ENCODE measurements around the gene SPRR2B. TPM values are rescaled to one million over a fixed set of nuclear protein-coding genes. Genes with fewer than 3 reads are reported as not detected.

The SPRR2B gene
- total and polyA plus RNA-seq, 10 of the 15 experiments (the other 5 are each of a cell fraction or from before 2014, with no cell fraction given) = not detected

DNA sequence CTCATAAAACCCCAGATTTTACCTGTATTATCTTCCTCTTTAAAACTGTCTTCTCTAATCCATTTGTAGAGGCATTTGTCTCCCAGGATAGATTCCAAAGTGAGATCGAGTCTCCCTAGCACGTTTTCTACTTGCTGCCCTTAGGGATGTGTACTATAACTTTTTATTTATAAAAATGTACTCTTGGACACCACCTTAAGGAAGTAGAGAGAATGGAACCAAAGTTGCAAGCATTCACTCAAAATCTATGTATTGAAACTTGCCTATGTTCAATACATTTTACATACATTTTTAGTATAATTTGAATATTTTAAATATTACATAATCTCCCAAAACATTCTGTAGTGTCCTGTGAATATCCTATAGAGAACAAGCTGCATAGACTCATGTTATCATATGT, 13.3 kb downstream of the SPRR2B start:
- RAD21 ChIA-PET (ENCODE audit: unreplicated experiment) = no interaction called here
- Histone ChIP-seq H3K36me3 (ENCODE audit: control insufficient read depth in 2 of 2, insufficient read depth in 2 of 2, low read length in 1 of 2) (no peaks in the 10 kb centered on the region), H3K79me2 (ENCODE audit: control insufficient read depth, insufficient read depth, low read length) (no peaks in the 10 kb centered on the region), H3K9me3 (replicated peaks; ENCODE audit: control insufficient read depth, insufficient read depth, low read length) (no peaks in the 10 kb centered on the region), H3K9ac (ENCODE audit: control insufficient read depth, insufficient read depth, low read length) (no peak overlapping the region), H3K4me3 (no peak overlapping the region), H4K20me1 (ENCODE audit: control insufficient read depth, insufficient read depth) (no peaks in the 10 kb centered on the region), H3K27ac (ENCODE audit: control insufficient read depth, insufficient read depth) (no peak overlapping the region), H3K4me2 (ENCODE audit: control insufficient read depth, insufficient read depth) (no peak overlapping the region), H3K4me1 (ENCODE audit: control insufficient read depth, insufficient read depth, low read length) (no peaks in the 10 kb centered on the region; the same call in 1 of the 2 replicates), H3K27me3 (replicated peaks in 1 of 2; ENCODE audit: control insufficient read depth in 2 of 2, insufficient read depth in 2 of 2, low read length in 1 of 2) (no peaks in the 10 kb centered on the region), H2AFZ (ENCODE audit: control insufficient read depth, low read depth, low read length) (no peak overlapping the region)
- ATAC-seq (no peak), DNase-seq (ENCODE audit: low read depth, low spot score) (no peak), FAIRE-seq (no peak)
- in situ Hi-C loops (cut with MboI) (no loop called here), intact Hi-C loops (cut with micrococcal nuclease; ENCODE audit: unreplicated experiment) (no loop called here)
- POLR2A ChIA-PET = no interaction called here
- no TSS peak for BruUV-seq (replicated peaks)
- no peak for TF ChIP-seq RCOR1 (conservative IDR thresholded peaks at IDR 0.05; ENCODE audit: low read depth, low read length)
- TF ChIP-seq CHD4 (IDR thresholded peaks at IDR 0.05) = no peak
- TF ChIP-seq TBL1XR1 (IDR thresholded peaks at IDR 0.05; ENCODE audit: low read depth, low read length) = no peak
- no peak for TF ChIP-seq ZNF217 (IDR thresholded peaks at IDR 0.05)
- no peak for TF ChIP-seq STAT1 (conservative IDR thresholded peaks at IDR 0.05)
- no peak for TF ChIP-seq PKNOX1 (IDR thresholded peaks at IDR 0.05)
- no peak for TF ChIP-seq SREBF2 (IDR thresholded peaks at IDR 0.05; ENCODE audit: low read length)
- no peak for TF ChIP-seq SPI1 (IDR thresholded peaks at IDR 0.05; ENCODE audit: borderline replicate concordance, insufficient read depth, low read depth, low read length)
- TF ChIP-seq ATF7 (IDR thresholded peaks at IDR 0.05; ENCODE audit: low read depth) = no peak
- TF ChIP-seq SMARCA5 (IDR thresholded peaks at IDR 0.05) = no peak
- no peak for TF ChIP-seq BCL3 (IDR thresholded peaks at IDR 0.05; ENCODE audit: borderline replicate concordance, insufficient read depth, low read depth, low read length, poor library complexity, severe bottlenecking)
- no peak for TF ChIP-seq ZNF207 (IDR thresholded peaks at IDR 0.05; ENCODE audit: borderline replicate concordance)
- no peak for TF ChIP-seq MEF2B (IDR thresholded peaks at IDR 0.05; ENCODE audit: partially characterized antibody, poor library complexity, severe bottlenecking)
- no peak for TF ChIP-seq HSF1 (IDR thresholded peaks at IDR 0.05; ENCODE audit: low read depth, low read length)
- TF ChIP-seq, protein P1, sequence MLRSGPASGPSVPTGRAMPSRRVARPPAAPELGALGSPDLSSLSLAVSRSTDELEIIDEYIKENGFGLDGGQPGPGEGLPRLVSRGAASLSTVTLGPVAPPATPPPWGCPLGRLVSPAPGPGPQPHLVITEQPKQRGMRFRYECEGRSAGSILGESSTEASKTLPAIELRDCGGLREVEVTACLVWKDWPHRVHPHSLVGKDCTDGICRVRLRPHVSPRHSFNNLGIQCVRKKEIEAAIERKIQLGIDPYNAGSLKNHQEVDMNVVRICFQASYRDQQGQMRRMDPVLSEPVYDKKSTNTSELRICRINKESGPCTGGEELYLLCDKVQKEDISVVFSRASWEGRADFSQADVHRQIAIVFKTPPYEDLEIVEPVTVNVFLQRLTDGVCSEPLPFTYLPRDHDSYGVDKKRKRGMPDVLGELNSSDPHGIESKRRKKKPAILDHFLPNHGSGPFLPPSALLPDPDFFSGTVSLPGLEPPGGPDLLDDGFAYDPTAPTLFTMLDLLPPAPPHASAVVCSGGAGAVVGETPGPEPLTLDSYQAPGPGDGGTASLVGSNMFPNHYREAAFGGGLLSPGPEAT (IDR thresholded peaks at IDR 0.05; ENCODE audit: low read depth) = no peak
- TF ChIP-seq EZH2 (IDR thresholded peaks at IDR 0.05; ENCODE audit: borderline replicate concordance, control insufficient read depth, low read depth, low read length) = no peak
- no peak for TF ChIP-seq DPF2 (IDR thresholded peaks at IDR 0.05)
- TF ChIP-seq EED (IDR thresholded peaks at IDR 0.05; ENCODE audit: low read depth) = no peak
- TF ChIP-seq MYC (IDR thresholded peaks at IDR 0.05; ENCODE audit: insufficient read depth, insufficient read length, insufficient replicate concordance, low read length, severe bottlenecking) = no peak
- 0% methylated on average over 2 of the region's 2 CpGs for WGBS (ENCODE audit: insufficient coverage, insufficient replicate concordance, low lambda C conversion rate, missing lambda C conversion rate)
- CTCF ChIA-PET = interaction anchor here (0.7 to 1.3 kb wide), 5 partner anchors 9 to 162 kb away, joined by 3 read pairs; no protein-coding TSS in a partner anchor
- SMC1A ChIA-PET (ENCODE audit: uncharacterized antibody, unreplicated experiment) = interaction anchor here (0.8 kb wide), 1 partner anchor 10 kb away, joined by 4 read pairs; no protein-coding TSS in a partner anchor
